ENCODE results near the gene SPAG8. TPM values are rescaled to one million over a fixed set of nuclear protein-coding genes. Genes with fewer than 3 reads are reported as not detected.

SPAG8 gene, protein sequence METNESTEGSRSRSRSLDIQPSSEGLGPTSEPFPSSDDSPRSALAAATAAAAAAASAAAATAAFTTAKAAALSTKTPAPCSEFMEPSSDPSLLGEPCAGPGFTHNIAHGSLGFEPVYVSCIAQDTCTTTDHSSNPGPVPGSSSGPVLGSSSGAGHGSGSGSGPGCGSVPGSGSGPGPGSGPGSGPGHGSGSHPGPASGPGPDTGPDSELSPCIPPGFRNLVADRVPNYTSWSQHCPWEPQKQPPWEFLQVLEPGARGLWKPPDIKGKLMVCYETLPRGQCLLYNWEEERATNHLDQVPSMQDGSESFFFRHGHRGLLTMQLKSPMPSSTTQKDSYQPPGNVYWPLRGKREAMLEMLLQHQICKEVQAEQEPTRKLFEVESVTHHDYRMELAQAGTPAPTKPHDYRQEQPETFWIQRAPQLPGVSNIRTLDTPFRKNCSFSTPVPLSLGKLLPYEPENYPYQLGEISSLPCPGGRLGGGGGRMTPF
- 2.8 TPM for total RNA-seq
- long read RNA-seq, partial matches to known transcripts = 1 of 2 reads
- long read RNA-seq, other reads (novel, unspliced or antisense) = 0 of 2 reads

DNA sequence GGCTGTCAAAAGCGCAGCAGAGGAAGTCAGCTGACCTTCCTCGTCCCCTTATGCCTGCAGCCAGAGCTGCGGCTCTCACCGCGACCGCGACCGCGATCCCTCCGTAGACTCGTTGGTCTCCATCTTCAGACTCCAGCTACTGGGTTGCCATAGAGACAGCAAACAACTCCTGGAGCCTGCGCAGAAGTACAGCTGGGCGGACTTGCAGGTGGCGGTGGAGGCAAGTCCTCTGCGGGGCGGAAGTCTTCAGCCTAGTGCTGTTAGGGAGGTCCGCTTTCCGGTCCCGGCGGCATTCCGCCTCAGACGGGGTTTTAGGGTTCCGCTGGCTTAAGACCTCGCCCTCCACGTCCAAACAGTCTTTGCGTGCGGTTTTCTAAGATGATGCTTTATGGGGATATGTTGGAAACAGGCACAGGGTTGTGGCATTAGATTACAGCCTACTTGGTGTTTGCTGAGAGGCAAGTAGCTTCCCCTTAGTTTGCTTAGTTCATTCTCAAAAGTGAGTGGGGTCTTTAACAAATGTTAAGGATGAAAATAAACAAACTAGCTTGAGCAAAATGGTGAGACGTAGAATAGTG is at the start of gene SPAG8:
SPAG8 (minus strand) TSS at position 238 of the 578 bp plus-strand sequence; CDS start at position 123, 115 bp downstream.
- peak within 1 kb of the TSS; percentile 66 for H3K4me3 ChIP-seq
- H3K27me3 ChIP-seq = no peaks in the 10 kb centered on the region
- no peaks in the 10 kb centered on the region for H3K9me3 ChIP-seq
- peaks cover 25% of the 10 kb centered on the region for H3K36me3 ChIP-seq
- TF ChIP-seq, protein P1, sequence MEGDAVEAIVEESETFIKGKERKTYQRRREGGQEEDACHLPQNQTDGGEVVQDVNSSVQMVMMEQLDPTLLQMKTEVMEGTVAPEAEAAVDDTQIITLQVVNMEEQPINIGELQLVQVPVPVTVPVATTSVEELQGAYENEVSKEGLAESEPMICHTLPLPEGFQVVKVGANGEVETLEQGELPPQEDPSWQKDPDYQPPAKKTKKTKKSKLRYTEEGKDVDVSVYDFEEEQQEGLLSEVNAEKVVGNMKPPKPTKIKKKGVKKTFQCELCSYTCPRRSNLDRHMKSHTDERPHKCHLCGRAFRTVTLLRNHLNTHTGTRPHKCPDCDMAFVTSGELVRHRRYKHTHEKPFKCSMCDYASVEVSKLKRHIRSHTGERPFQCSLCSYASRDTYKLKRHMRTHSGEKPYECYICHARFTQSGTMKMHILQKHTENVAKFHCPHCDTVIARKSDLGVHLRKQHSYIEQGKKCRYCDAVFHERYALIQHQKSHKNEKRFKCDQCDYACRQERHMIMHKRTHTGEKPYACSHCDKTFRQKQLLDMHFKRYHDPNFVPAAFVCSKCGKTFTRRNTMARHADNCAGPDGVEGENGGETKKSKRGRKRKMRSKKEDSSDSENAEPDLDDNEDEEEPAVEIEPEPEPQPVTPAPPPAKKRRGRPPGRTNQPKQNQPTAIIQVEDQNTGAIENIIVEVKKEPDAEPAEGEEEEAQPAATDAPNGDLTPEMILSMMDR (IDR thresholded peaks at IDR 0.05) = no peak
- ATAC-seq (peak; percentile 78), DNase-seq (peak; percentile 96)
- intact Hi-C loops (cut with DNase I) = no loop called here
- H3K4me1 ChIP-seq = peaks cover 31% of the 10 kb centered on the region
- peak within 1 kb of the TSS; percentile 67 for H3K27ac ChIP-seq

DNA sequence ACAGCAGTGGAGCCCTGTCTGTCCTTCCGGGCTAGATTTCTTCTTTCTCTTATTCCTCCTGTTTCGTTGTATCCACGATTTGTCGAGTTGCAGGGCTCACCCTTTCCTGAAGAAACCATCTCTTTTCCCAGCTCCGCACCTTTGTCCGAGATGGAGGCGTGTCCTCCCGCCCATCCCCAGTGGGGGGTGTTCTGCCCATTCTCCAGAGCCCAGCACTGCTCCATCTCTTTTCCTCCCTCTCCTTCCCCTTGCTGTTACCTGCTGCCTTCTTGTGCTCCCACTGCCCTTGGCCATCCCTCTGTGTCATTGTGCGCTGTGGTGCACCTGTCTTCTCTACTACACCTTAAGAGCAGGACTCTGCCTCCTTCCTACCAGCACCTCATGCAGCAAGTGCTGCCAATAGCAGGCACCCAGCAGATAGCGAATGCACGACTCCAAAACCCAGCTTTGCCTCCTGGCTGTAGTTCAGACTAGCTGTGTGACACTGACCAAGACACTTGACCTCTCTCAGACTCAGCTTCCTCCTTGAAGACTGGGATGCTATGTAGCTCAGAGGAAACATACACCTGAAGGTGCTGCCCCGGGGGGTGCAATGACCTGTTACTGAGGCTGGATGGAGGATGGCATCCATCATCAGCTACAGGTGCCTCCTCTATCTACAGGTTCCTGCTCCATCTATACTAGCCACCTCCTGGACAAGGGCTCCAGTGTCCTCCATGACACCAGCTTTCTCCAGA is 49.3 kb upstream of the SPAG8 start:
- ATAC-seq (no peak), DNase-seq (no peak)
- Histone ChIP-seq H3K36me3 (no peaks in the 10 kb centered on the region), H3K4me1 (no peaks in the 10 kb centered on the region), H3K27me3 (peaks cover 4% of the 10 kb centered on the region), H3K27ac (no peak overlapping the region), H3K4me3 (no peak overlapping the region), H3K9me3 (no peaks in the 10 kb centered on the region)
- TF ChIP-seq, protein P1 (IDR thresholded peaks at IDR 0.05) = no peak
- intact Hi-C loops (cut with DNase I) = no loop called here

DNA sequence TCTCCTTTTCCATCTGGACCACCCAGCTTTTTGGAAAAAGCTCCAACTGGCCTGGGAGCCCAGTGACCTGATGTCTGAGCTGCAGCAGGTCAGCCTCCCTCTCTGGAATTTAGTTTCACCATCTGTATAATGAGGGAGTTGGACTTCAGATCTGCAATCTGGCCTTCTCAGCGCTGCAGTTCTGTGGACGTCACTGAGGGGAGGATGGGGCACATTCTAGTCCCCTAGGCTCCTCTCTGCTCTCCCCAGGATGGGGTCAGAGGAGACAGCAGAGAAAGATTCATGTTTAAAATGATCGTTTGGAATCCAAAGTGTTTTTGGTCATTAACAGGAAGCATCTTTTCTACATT is 47.9 kb upstream of the SPAG8 start:
- TF ChIP-seq, protein P1 (IDR thresholded peaks at IDR 0.05) = no peak
- DNase-seq = no peak
- intact Hi-C loops (cut with DNase I) = no loop called here

DNA sequence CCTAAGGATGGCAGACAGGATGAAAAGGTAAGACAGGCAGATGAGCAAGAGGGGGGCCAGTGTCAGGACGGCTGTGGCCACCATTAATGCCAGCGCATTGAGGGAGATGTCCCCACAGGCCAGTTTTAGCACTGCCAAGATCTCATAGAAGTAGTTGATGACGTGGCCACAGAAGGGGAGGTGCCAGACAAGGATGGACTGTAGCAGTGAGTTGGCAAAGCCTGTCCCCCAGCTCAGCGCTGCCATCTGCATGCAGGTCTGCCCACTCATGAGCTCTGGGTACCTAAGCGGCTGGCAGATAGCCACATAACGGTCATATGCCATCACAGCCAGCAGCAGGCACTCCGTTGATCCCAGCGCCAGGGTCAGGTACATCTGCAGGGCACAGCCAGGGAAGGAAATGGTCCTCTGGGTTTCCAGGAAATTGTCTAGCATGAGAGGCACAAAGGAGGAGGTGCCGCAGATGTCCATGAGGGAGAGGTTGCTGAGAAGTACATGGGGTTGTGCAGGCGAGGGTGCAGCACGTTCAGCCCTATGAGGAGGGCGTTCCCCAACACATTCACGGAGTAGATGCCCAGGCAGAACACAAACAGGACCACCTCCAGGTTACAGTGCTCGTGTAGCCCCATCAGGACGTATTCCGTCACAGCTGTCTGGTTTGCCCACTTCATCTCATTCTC is 47.4 kb upstream of the SPAG8 start:
- Histone ChIP-seq H3K4me3 (no peak overlapping the region), H3K9me3 (no peaks in the 10 kb centered on the region), H3K27me3 (peaks cover 4% of the 10 kb centered on the region), H3K4me1 (no peaks in the 10 kb centered on the region), H3K27ac (no peak overlapping the region), H3K36me3 (no peaks in the 10 kb centered on the region)
- peak; percentile 33 for ATAC-seq
- intact Hi-C loops (cut with DNase I) = no loop called here
- DNase-seq = no peak
- TF ChIP-seq, protein P1 (IDR thresholded peaks at IDR 0.05) = no peak

More for the DNA sequence above, 47.9 kb upstream of the SPAG8 start:
- peaks cover 4% of the 10 kb centered on the region for H3K27me3 ChIP-seq
- no peak overlapping the region for H3K4me3 ChIP-seq
- no peaks in the 10 kb centered on the region for H3K4me1 ChIP-seq
- H3K9me3 ChIP-seq = no peaks in the 10 kb centered on the region
- no peaks in the 10 kb centered on the region for H3K36me3 ChIP-seq
- no peak for ATAC-seq
- H3K27ac ChIP-seq = no peak overlapping the region

DNA sequence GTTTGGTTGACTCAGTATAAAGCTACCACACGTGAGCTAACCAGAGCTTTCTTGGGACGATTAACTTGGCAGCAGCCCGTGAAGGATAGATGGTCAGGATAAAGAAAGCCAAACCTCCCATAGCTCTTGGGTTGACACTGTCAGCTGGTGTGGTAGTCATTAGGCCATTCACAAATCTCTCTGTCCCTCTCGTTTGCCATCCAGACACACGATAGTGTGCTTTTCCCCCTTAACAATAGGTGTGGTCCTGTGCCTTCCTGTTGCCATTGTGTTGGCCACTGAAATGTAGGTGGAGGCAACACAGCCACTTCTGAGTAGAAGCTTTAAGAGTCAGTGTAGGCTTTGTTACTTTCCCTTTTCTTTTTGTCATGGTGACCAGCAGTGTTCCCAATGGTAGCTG is 46.4 kb upstream of the SPAG8 start:
- no peaks in the 10 kb centered on the region for H3K36me3 ChIP-seq
- ATAC-seq = no peak
- H3K9me3 ChIP-seq = no peaks in the 10 kb centered on the region
- intact Hi-C loops (cut with DNase I) = no loop called here
- no peaks in the 10 kb centered on the region for H3K4me1 ChIP-seq
- no peak overlapping the region for H3K27ac ChIP-seq
- TF ChIP-seq, protein P1 (IDR thresholded peaks at IDR 0.05) = no peak
- no peak for DNase-seq
- H3K4me3 ChIP-seq = no peak overlapping the region
- H3K27me3 ChIP-seq = no peaks in the 10 kb centered on the region

Measured in upper lobe of right lung (tissue), 1 donor.